ENCODE results near the gene PKNOX2.

PKNOX2 gene

DNA sequence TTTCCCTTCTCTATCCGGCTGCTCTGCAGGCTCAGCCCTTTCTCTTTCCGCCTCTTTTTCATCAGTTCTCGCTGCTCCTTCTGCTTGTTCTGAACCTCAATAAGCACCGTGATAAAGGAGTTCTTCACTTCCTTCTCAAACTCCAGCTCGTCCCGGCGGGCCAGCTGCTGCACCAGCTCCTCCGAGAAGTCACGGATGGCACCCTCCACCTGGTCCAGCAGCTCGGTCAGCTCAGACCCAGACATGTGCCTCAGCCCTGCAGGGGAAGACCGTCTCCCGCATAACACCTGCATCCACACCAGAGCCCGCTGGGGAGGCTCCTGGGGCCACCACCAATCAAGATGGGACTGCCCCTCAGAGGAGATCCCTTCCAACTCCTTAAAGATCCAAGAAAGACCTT, 291.3 kb downstream of the PKNOX2 start:
- DNase-seq: no peak

DNA sequence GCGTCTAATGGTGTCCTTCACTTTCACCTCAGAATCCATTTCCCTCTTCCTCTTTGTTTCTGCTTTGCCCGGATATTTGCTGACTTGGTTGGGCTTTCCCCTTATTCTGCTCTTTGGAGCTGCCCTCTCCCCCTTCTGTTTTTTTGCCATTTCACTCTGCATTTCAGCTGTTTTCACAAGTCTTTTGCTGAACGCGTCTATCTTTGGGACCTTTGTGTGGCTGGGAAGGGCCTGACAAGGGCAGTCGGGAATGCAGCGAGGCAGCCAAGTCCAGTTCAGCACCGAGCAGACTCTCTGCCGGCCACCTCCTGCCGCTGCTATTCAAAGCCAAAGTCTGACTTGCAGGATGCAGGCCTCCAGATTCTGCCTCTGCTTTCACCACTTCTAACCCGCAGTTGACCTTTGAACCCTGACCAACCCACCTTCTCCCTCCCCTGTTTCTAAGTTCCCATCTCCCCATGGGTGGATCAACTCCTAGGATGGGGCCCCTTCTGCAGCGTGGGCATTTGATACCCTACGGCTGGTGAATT, 293.3 kb downstream of the PKNOX2 start:
- no peak for DNase-seq

DNA sequence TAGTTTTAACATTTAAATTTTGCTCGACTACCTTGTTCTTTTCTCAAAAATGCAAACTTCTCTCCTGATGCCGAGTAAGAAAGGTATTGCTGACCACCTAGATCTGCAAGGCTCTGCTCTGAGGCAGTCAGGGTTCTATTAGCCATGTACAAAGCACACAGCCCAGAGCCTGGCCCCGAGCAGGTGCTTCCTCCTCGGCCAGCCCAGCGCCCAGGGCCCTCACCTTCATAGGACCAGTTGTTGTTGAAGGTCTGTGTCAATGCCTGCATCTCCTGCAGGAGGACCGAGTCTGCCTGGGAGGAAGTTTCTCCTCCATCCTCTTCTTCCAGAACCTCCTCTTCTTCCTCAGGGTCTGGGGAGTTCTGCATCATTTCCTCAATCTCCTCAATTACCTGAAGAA, 295.7 kb downstream of the PKNOX2 start:
- no peak for DNase-seq

DNA sequence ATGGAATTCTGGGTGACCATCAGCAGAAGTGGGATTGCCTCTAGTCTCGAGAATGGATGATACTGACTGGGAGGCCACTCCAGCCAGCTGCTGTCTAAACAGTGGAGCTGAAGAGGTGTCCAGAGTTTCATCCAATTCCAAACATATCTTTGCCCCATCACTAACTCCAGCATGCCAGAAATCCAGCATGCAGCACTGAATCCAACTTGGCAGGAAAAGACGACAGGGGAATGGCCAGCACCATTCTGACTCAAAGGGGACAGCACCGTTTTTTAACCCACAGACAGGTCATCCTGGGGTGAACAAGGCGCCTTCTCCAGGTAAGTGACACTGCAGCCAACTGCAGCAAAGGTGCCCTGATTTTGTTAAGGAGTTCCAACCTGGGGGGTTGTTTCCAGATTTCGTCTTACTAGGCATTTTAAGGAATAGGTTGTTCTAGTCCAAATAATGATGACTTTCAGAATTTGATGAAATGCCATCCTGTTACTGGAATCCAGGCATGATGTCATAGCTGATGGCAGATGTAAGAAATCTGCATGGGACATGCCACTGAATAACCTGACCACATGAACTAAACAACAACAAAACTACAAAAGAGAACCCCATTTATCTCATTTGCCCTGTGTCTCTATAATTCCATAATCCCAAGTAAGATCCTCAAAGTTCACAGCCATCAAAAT, 299.2 kb downstream of the PKNOX2 start:
- no peak for DNase-seq

DNA sequence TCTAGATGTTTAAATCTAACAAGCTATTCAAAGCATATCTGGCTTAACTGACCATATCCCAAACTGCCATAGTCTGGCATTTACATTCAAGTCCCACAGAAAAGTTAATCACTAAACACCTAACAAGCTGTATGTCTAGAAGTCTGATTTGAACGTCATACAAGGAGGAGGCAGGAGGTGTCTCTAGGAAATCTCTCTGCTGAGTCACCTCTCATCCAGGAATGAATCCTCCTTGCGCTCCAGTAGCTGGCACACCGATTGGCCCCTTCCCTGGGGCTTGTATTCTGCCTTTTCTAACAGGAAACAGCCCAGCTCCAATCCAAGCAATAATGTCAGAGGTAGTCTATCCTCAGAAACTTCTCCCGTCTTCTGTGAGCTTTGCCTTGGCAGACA, 299.7 kb downstream of the PKNOX2 start:
- DNase-seq: no peak

DNA sequence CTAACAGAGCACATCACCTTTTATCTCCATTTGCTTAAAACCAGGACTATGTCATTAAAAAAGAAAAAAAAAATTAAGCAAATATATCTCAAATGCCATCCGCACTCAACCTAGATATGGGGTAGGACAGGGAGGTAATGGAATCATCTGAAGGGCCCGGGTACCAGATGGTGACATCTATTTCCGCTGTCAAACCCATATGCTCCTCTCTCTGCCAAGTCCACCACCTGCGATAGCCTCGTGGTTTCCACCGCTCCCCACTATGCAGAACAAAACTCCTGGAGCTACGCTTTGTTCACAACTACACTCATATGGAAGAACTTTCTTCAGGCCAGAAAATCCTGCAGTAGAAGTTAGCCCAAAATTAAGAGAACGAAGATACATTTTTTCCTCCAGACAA, 300.1 kb downstream of the PKNOX2 start:
- DNase-seq: no peak

DNA sequence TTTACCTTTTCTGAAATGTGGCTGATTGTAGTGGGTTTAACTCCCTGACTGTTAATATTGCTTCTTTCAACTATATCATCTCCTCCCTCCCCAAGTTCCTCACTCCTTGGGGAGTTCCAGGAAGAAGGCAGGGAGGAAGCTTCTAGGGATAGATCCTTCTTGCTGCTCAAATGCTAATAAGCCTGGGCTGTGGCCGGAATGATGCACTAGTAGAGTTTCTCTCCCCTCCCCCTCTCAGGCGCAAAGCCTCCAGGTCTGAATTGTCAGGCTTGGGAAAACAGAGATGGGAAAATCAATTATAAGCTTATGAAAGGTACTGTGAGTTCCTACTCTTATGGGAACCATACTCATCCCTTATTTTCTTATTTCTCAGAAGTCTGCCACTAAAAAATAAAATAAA, 300.7 kb downstream of the PKNOX2 start:
- no peak for DNase-seq

DNA sequence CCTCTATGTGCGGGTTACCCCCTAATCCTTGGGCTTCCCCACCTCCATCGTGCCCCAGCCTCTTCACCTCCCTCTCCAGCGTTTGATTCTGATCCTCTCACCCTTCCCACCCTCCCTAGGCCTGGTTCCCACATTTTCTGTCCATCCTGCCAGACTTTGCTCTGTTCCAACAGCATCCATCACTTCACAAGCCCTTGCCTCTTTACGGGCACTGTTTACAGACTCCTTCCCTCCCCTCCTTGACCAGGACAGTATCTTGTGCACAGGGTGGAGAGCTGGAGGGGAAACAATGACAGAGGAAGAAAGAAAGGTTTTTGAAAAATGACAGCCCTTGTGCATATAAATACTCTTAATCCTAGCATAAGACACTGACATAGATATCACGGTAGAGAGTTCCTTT, 301.1 kb downstream of the PKNOX2 start:
- DNase-seq: no peak

DNA sequence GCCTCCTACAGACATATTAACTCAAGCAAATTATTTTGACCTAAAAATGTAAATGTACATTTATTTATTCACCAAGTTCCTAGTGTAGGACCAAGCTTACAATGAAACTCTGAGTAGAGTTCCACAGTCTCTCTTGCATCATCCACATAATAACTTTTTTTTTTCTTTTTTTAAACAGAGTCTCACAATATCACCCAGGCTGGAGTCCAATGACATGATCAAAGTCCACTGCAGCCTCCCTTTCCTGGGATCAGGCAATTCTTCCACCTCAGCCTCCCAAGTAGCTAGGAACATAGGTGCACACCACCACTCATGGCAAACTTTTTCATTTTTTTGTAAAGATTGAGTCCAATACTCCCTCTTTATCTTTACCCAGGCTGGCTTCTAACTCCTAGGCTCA, 303.5 kb downstream of the PKNOX2 start:
- no peak for DNase-seq

DNA sequence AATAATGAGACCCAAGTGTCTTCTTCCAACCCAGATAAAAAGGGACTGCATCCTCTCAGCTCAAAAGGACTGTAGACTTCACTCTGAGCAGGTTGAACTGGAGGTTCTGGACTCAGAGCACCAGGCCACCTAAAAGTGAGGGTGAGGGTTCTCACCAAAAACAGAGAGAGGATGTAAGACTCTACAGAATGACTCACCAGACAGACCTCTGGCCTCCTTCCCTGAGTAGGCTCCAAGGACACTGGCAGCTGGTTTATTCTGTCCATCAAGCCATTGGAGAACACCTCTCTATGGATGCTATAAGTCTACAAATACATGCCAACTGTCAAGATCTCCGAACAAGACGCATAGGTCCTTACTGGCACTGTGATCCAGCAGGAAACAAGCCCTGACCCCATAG, 304.3 kb downstream of the PKNOX2 start:
- DNase-seq: no peak

DNA sequence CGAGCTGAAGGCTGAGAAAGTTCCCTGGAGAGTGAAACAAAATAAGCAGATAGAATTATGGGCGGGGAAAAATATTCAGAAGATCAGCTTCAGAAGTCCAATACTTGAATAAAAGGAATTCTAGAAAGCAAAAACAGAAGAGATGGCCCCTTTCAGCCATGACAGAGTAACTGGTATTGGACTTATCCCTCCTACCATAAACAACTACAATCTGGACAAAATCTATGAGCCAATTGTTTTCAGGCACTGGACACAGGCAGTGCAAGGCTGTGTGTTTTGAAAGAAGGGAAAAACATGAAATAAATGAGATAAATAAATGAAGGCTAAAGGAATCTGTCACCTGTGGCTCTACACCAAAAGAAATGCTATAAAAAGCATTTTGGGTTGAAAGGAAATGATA, 305.8 kb downstream of the PKNOX2 start:
- no peak for DNase-seq

DNA sequence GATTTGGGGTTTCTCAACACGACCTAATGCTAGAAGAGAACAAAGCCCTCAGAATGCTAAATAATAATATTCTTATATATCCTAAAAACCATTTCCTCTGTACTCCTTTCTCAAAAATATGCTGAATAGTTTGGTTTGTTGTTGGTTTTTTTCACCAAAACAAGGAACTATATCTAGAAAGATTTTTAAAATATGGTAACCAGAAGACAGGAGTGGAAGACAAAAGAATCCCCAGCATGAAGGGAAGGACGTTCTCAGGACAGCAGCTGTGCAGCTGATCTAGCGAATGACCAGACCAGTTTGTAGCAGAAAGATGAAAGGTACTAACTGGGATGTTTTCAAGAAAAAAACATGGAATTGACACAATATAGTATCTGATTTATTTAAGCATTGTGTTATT, 312.2 kb downstream of the PKNOX2 start:
- no peak for DNase-seq

DNA sequence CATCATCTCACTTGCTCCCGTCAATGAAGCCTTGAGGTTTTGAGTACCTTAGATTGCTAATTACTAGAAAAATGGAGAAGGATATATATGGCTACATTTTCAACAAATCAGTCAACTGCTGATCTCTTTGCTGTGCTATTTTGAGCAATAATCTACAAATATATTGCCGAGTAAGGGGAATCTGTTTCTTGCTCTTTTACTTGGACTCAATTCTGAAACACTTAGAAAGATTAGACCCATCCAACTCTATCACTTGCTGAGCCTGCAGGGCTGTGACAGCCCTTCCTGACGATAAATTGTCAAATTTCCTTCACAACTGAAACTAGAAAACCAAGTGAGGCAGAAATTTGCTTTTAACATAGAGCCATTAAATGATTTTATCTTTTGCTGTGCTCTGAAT, 314.6 kb downstream of the PKNOX2 start:
- no peak for DNase-seq

DNA sequence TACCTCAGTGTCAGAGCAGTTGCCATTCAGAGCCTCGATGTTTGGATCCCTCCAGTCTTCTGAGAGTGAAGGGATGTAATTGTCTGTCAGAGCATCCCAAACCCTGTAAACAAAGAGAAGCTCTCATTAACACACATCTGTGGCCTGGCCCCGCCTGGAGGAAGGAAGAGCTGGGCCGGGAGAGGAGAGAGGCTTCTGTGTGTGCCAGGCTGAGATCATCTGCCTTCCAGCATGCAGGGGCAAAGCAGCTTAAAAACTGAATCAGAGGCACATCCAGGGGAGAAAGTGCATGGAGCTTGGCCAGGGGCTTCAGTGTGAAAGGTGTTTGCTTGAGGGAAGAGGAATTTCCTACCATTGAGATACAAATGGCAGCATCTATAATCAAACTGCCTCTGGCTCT, 317.0 kb downstream of the PKNOX2 start:
- DNase-seq: no peak
